Right ventricle myocardium inferior (tissue), 1 donor: ENCODE measurements around the gene RAB17. TPM values are rescaled to one million over a fixed set of nuclear protein-coding genes. Genes with fewer than 3 reads are reported as not detected.

Source experiments
- ATAC-seq: fragments of 200-7000 bp; cut with Tn5 transposase; one replicate; pipeline ENCODE4 v1.9.1; 2020; ENCODE audit warnings: mild to moderate bottlenecking, moderate library complexity
- DNase-seq: peaks from one replicate; pipeline ENCODE4 v3.0.0; 2021; ENCODE audit errors: missing footprints
- intact Hi-C: fragments of 100-400 bp; cut with DNase I; formaldehyde crosslinking; loops from one replicate; pipeline ENCODE4 v1.11.0; 2022
- total RNA-seq: library from RNA; stranded (reverse); fragmentation: NEBNext Ultra II Directional; extraction: Animal tissue kit (Norgen Biotek cat#: 25700); gene quantifications from one replicate; pipeline ENCODE4 v1.2.1, GENCODE V29; 2021
- donor health status: DM: no; HTN: yes; CAD: no; lungs with severe emphysema.

The RAB17 gene
- total RNA-seq, 1 donor from 2014 or later = 2.4 TPM

- intact Hi-C loops = no loop called here
- ATAC-seq (no peak), DNase-seq (no peak)
These were observed 39.4 kb downstream of the RAB17 start for GRCh38 chr2:237551071-237551574.

GRCh38 chr2:237549643-237550415 is 40.7 kb downstream of the RAB17 start:
- ATAC-seq (no peak), DNase-seq (no peak)
- intact Hi-C loops = no loop called here

GRCh38 chr2:237549216-237549615 is 41.3 kb downstream of the RAB17 start:
- ATAC-seq (no peak), DNase-seq (no peak)
- intact Hi-C loops = no loop called here

GRCh38 chr2:237547841-237548416 is 42.6 kb downstream of the RAB17 start:
- no peak for ATAC-seq
- intact Hi-C loops = no loop called here
- no peak for DNase-seq

GRCh38 chr2:237546876-237547395 is 43.6 kb downstream of the RAB17 start:
- DNase-seq (no peak), ATAC-seq (no peak)
- intact Hi-C loops = no loop called here

- ATAC-seq (no peak), DNase-seq (no peak)
- intact Hi-C loops = no loop called here
These were observed 44.3 kb downstream of the RAB17 start for GRCh38 chr2:237546040-237546875.

- intact Hi-C loops = no loop called here
- ATAC-seq (no peak), DNase-seq (no peak)
These were observed 48.4 kb downstream of the RAB17 start for GRCh38 chr2:237542001-237542704.

GRCh38 chr2:237541243-237541642 is 49.3 kb downstream of the RAB17 start:
- intact Hi-C loops = no loop called here
- ATAC-seq (no peak), DNase-seq (no peak)

- ATAC-seq (peak; percentile 92), DNase-seq (no peak)
- intact Hi-C loops = no loop called here
These were observed 49.7 kb downstream of the RAB17 start for GRCh38 chr2:237540823-237541222.

GRCh38 chr2:237540223-237540775 is 50.2 kb downstream of the RAB17 start:
- ATAC-seq = peak; percentile 21
- DNase-seq = no peak
- intact Hi-C loops = no loop called here

- ATAC-seq (peak; percentile 53), DNase-seq (no peak)
- intact Hi-C loops = no loop called here
These were observed 50.9 kb downstream of the RAB17 start for GRCh38 chr2:237539681-237540080.

- intact Hi-C loops = no loop called here
- ATAC-seq (no peak), DNase-seq (no peak)
These were observed 51.6 kb downstream of the RAB17 start for GRCh38 chr2:237538901-237539300.

GRCh38 chr2:237538001-237538720 is 52.4 kb downstream of the RAB17 start:
- DNase-seq = no peak
- intact Hi-C loops = no loop called here
- no peak for ATAC-seq

- intact Hi-C loops = no loop called here
- ATAC-seq = no peak
These were observed 53.9 kb downstream of the RAB17 start for GRCh38 chr2:237536617-237537016.

GRCh38 chr2:237536083-237536415 is 54.5 kb downstream of the RAB17 start:
- DNase-seq = no peak
- ATAC-seq = no peak
- intact Hi-C loops = no loop called here

More at GRCh38 chr2:237536617-237537016, 53.9 kb downstream of the RAB17 start:
- DNase-seq = no peak

- ATAC-seq (no peak), DNase-seq (no peak)
- intact Hi-C loops = no loop called here
These were observed 55.0 kb downstream of the RAB17 start for GRCh38 chr2:237535385-237536082.

GRCh38 chr2:237534380-237534779 is 56.2 kb downstream of the RAB17 start:
- DNase-seq (peak; percentile 9), ATAC-seq (no peak)
- intact Hi-C loops = no loop called here
